Ovary (tissue), 9 donors: Measurements from ENCODE around the gene GBX2. TPM values are rescaled to one million over a fixed set of nuclear protein-coding genes. Genes with fewer than 3 reads are reported as not detected.
A peak's percentile ranks its signal among the peaks of the same experiment; 100 is the strongest.

Source experiments
- DNase-seq, 5 donors: peaks; one replicate each; pipeline ENCODE4 v3.0.0-alpha.2; 2019 to 2020
- H3K27ac ChIP-seq, 2 donors: fragments of 200-600 bp; one replicate each; pipeline versions ENCODE4 v1.5.1 to v1.8.0; 2019 to 2022
- H3K27me3 ChIP-seq: fragments of 200-600 bp; one replicate; pipeline ENCODE4 v1.8.0; 2022
- H3K36me3 ChIP-seq: fragments of 200-600 bp; sonication (generic); one replicate; pipeline ENCODE4 v1.5.1; 2019
- H3K4me1 ChIP-seq: one replicate; pipeline ENCODE4 v1.8.1; 2013; ENCODE audit warnings: mild to moderate bottlenecking, moderate library complexity; ENCODE audit not compliant: insufficient read depth
- H3K4me3 ChIP-seq: fragments of 200-600 bp; sonication (generic); one replicate; pipeline ENCODE4 v1.5.1; 2017
- H3K9me3 ChIP-seq, 2 donors: fragments of 200-600 bp in 1 of 2; sonication (generic) in 1 of 2; one replicate each; pipeline versions ENCODE4 v1.5.1 to v1.8.1; 2013 to 2019; ENCODE audit warnings: mild to moderate bottlenecking in 1 of 2, moderate library complexity in 1 of 2
- CTCF ChIP-seq, 3 donors: fragments of 450-650 bp in 2 of 3; fragments of 200-600 bp in 1 of 3; IDR thresholded peaks; one replicate each; pipeline versions ENCODE4 v1.5.1 to v1.8.0; 2016 to 2022; ENCODE audit warnings: antibody characterized with exemption in 3 of 3, mild to moderate bottlenecking in 1 of 3
- EP300 ChIP-seq: sonication (generic); formaldehyde crosslinking; IDR thresholded peaks from one replicate; pipeline ENCODE4 v1.6.1; 2017; ENCODE audit warnings: antibody characterized with exemption
- POLR2A ChIP-seq: fragments of 450-650 bp; IDR thresholded peaks from one replicate; pipeline ENCODE4 v1.6.1; 2017; ENCODE audit warnings: antibody characterized with exemption, mild to moderate bottlenecking, moderate library complexity
- WGBS, 3 donors: extraction: QIAGEN DNeasy Blood & Tissue Kit in 1 of 3; methylation state at CpG; one replicate each; pipeline versions ENCODE4 v1.1.5 to v1.1.7; 2013 to 2017; 5-methylcytosine and 5-hydroxymethylcytosine counted together
- intact Hi-C, 4 donors: fragments of 100-400 bp; cut with DNase I; formaldehyde crosslinking; loops; one replicate each; pipeline versions ENCODE4 v1.11.0 to v1.15.1; 2022 to 2023
- polyA plus RNA-seq, 2 donors: library from polyadenylated mRNA; stranded (reverse); fragments of 200-250 nt in 1 of 2; fragments of 350-450 nt in 1 of 2; fragmentation: Illumina TruSeq in 1 of 2; extraction: RNeasy Lipid Tissue Mini Kit (QIAGEN cat#74804) in 1 of 2; gene quantifications; one replicate each; pipeline ENCODE4 v1.2.3, GENCODE V29; 2013 to 2014
- total RNA-seq, 7 donors: library from RNA; depleted of rRNA in 2 of 7; stranded (reverse); fragments of >200 nt in 2 of 7; fragmentation: NEBNext Ultra II Directional in 3 of 7; extraction: Animal tissue kit (Norgen Biotek cat#: 25700) in 3 of 7; gene quantifications; one replicate each; pipeline versions ENCODE4 v1.1.0 to v1.2.4, GENCODE V29; 2016 to 2023
- donor health status: DM: no; HTN: no; CAD: no; lungs with moderate emphysema.
- donor health status: DM: no; HTN: no; CAD: no.
- donor health status: Bipolar disorder and iron deficiency.
- donor health status: DM: yes; HTN: yes; CAD: no.
- donor health status: DM: no; HTN: no; CAD: no.
- donor health status: DM: yes; HTN: yes; CAD: no.

Gene GBX2
- total and polyA plus RNA-seq, 9 donors = not detected

- H3K27me3 ChIP-seq = no peaks in the 10 kb centered on the region
- intact Hi-C loops = loop anchor here in 2 of 4 donors (5.0 kb wide), 1 partner anchor 403 kb away; no protein-coding TSS in a partner anchor
- WGBS, 3 donors = 11 to 14% (median 12%) methylated on average over 12 of the region's 12 CpGs
These were observed 12.1 kb upstream of the GBX2 start for GRCh38 chr2:236180076-236180816.

GRCh38 chr2:236179236-236180075 lies 11.3 kb upstream of the GBX2 start:
- DNase-seq = peak in 1 of 5 donors; percentile 13
- no peak for TF ChIP-seq POLR2A
- TF ChIP-seq CTCF (IDR thresholded peaks at IDR 0.05) = no peak
- TF ChIP-seq EP300 = no peak
- Histone ChIP-seq H3K27ac (no peak overlapping the region), H3K27me3 (no peaks in the 10 kb centered on the region), H3K4me1 (peaks cover 3% of the 10 kb centered on the region), H3K4me3 (no peak overlapping the region), H3K36me3 (no peaks in the 10 kb centered on the region), H3K9me3 (no peaks in the 10 kb centered on the region)
- WGBS, 3 donors = 2 to 6% (median 4%) methylated on average over 41 to 59 of the region's 59 CpGs
- intact Hi-C loops = loop anchor here in 2 of 4 donors (5.0 kb wide), 1 partner anchor 402 kb away; no protein-coding TSS in a partner anchor

More at GRCh38 chr2:236180076-236180816, 12.1 kb upstream of the GBX2 start:
- TF ChIP-seq POLR2A (no peak), EP300 (no peak), CTCF (IDR thresholded peaks at IDR 0.05) (no peak)
- H3K4me1 ChIP-seq = peaks cover 3% of the 10 kb centered on the region
- no peak for DNase-seq
- H3K9me3 ChIP-seq = peaks cover 0 to 3% of the 10 kb centered on the region in 2 donors
- H3K36me3 ChIP-seq = no peaks in the 10 kb centered on the region
- no peak overlapping the region for H3K4me3 ChIP-seq
- H3K27ac ChIP-seq = no peak overlapping the region

- Histone ChIP-seq H3K9me3 (no peaks in the 10 kb centered on the region), H3K27me3 (no peaks in the 10 kb centered on the region), H3K27ac (no peak overlapping the region), H3K36me3 (no peaks in the 10 kb centered on the region), H3K4me1 (peaks cover 3% of the 10 kb centered on the region), H3K4me3 (no peak overlapping the region)
- intact Hi-C loops = no loop called here
- no peak for DNase-seq
- WGBS, 3 donors = 3 to 6% (median 4%) methylated on average over 15 of the region's 15 CpGs
- no peak for TF ChIP-seq POLR2A
- no peak for TF ChIP-seq CTCF (IDR thresholded peaks at IDR 0.05)
- TF ChIP-seq EP300 = no peak
These were observed 10.7 kb upstream of the GBX2 start for GRCh38 chr2:236178890-236179235.

- H3K4me3 ChIP-seq = peak overlapping the region; percentile 3
These were observed 10.0 kb upstream of the GBX2 start for GRCh38 chr2:236177967-236178889.

More at GRCh38 chr2:236177967-236178889, 10.0 kb upstream of the GBX2 start:
- H3K36me3 ChIP-seq = no peaks in the 10 kb centered on the region
- peak; percentile 33 to 77 (median 40) for DNase-seq
- peaks cover 3% of the 10 kb centered on the region for H3K4me1 ChIP-seq
- intact Hi-C loops = no loop called here
- H3K27ac ChIP-seq = no peak overlapping the region
- 2 to 4% (median 3%) methylated on average over 63 to 65 of the region's 65 CpGs for WGBS, 3 donors
- H3K9me3 ChIP-seq = no peaks in the 10 kb centered on the region
- TF ChIP-seq CTCF (IDR thresholded peaks at IDR 0.05) (peak in 2 of 3 donors; percentile 18 to 27), POLR2A (no peak)
- H3K27me3 ChIP-seq = no peaks in the 10 kb centered on the region
